PC-3 (cell line): Measurements from ENCODE around the gene HOXA9.

Experiments used
- EZH2 ChIP-seq: fragments of 300-600 bp; sonication (generic); IDR thresholded peaks from one replicate; pipeline ENCODE4 v1.6.1; 2017; ENCODE audit warnings: antibody characterized with exemption, mild to moderate bottlenecking, low read length; ENCODE audit not compliant: unreplicated experiment
- TF ChIP-seq, protein P1 (sequence below): fragments of 300-600 bp; sonication (generic); conservative IDR thresholded peaks from 2 replicates; pipeline ENCODE4 v1.5.1; 2017; ENCODE audit warnings: antibody characterized with exemption, low read depth, mild to moderate bottlenecking, low read length

- TF ChIP-seq, protein P1, sequence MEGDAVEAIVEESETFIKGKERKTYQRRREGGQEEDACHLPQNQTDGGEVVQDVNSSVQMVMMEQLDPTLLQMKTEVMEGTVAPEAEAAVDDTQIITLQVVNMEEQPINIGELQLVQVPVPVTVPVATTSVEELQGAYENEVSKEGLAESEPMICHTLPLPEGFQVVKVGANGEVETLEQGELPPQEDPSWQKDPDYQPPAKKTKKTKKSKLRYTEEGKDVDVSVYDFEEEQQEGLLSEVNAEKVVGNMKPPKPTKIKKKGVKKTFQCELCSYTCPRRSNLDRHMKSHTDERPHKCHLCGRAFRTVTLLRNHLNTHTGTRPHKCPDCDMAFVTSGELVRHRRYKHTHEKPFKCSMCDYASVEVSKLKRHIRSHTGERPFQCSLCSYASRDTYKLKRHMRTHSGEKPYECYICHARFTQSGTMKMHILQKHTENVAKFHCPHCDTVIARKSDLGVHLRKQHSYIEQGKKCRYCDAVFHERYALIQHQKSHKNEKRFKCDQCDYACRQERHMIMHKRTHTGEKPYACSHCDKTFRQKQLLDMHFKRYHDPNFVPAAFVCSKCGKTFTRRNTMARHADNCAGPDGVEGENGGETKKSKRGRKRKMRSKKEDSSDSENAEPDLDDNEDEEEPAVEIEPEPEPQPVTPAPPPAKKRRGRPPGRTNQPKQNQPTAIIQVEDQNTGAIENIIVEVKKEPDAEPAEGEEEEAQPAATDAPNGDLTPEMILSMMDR: no peak
- TF ChIP-seq EZH2: no peak
Observed at GRCh38 chr7:27198138-27198841, 33.0 kb upstream of the HOXA9 start.
